MM.1S (cell line): ENCODE results near the gene HENMT1.

Source experiments
- DNase-seq: peaks from one replicate; pipeline ENCODE4 v3.0.0-alpha.2; 2015
- H2AFZ ChIP-seq: fragments of 300-600 bp; sonication (generic); 2 replicates; pipeline ENCODE4 v1.6.0; 2016; ENCODE audit warnings: antibody characterized with exemption, low read length
- H3F3A ChIP-seq: fragments of 300-600 bp; sonication (generic); 2 replicates; pipeline ENCODE4 v1.6.1; 2016; ENCODE audit warnings: mild to moderate bottlenecking, antibody characterized with exemption, low read length, moderate library complexity, mixed read lengths; ENCODE audit not compliant: insufficient read depth
- H3K27ac ChIP-seq: fragments of 300-600 bp; sonication (generic); 2 replicates; pipeline ENCODE4 v1.5.1; 2016; ENCODE audit warnings: mild to moderate bottlenecking, low read length
- H3K27me3 ChIP-seq: fragments of 300-600 bp; sonication (generic); replicated peaks from 2 replicates; pipeline ENCODE4 v1.6.0; 2016; ENCODE audit warnings: low read length; ENCODE audit not compliant: insufficient read depth
- H3K36me3 ChIP-seq: fragments of 300-600 bp; sonication (generic); replicated peaks from 2 replicates; pipeline ENCODE4 v1.6.1; 2016; ENCODE audit warnings: mild to moderate bottlenecking, low read length, mixed read lengths; ENCODE audit not compliant: insufficient read depth
- H3K4me1 ChIP-seq: fragments of 300-600 bp; sonication (generic); 2 replicates; pipeline ENCODE4 v1.6.1; 2016; ENCODE audit warnings: low read length, mixed read lengths
- H3K4me2 ChIP-seq: fragments of 300-600 bp; sonication (generic); 2 replicates; pipeline ENCODE4 v1.6.0; 2016; ENCODE audit warnings: low read depth, low read length
- H3K4me3 ChIP-seq: fragments of 300-600 bp; sonication (generic); 2 replicates; pipeline ENCODE4 v1.5.1; 2016; ENCODE audit warnings: low read length, mixed read lengths
- H3K79me2 ChIP-seq: fragments of 300-600 bp; sonication (generic); 2 replicates; pipeline ENCODE4 v1.6.1; 2016; ENCODE audit warnings: mixed run types, low read length, mixed read lengths
- H3K9ac ChIP-seq: fragments of 300-600 bp; sonication (generic); 2 replicates; pipeline ENCODE4 v1.6.1; 2016; ENCODE audit warnings: low read length, mixed read lengths
- H3K9me2 ChIP-seq: fragments of 300-600 bp; sonication (generic); replicated peaks from 2 replicates; pipeline ENCODE4 v1.6.1; 2016; ENCODE audit warnings: mild to moderate bottlenecking, low read length, mixed read lengths; ENCODE audit not compliant: insufficient read depth
- H3K9me3 ChIP-seq: fragments of 300-600 bp; sonication (generic); replicated peaks from 2 replicates; pipeline ENCODE4 v1.6.1; 2016; ENCODE audit warnings: mild to moderate bottlenecking, low read length, mixed read lengths; ENCODE audit not compliant: insufficient read depth
- H4K20me1 ChIP-seq: fragments of 300-600 bp; sonication (generic); 2 replicates; pipeline ENCODE4 v1.6.1; 2016; ENCODE audit warnings: mild to moderate bottlenecking, low read length, moderate library complexity, mixed read lengths; ENCODE audit not compliant: insufficient read depth
- CTCF ChIP-seq: fragments of 300-600 bp; sonication (generic); IDR thresholded peaks from 2 replicates; pipeline ENCODE4 v1.5.1; 2016; ENCODE audit warnings: antibody characterized with exemption, low read length, mixed read lengths
- EZH2 ChIP-seq: fragments of 300-600 bp; sonication (generic); optimal IDR thresholded peaks from 2 replicates; pipeline ENCODE3; 2017; ENCODE audit warnings: low read depth, mild to moderate bottlenecking, antibody characterized with exemption, low read length, mixed read lengths
- EZH2phosphoT487 ChIP-seq: fragments of 300-600 bp; sonication (generic); IDR thresholded peaks from 2 replicates; pipeline ENCODE4 v1.6.1; 2018; ENCODE audit warnings: antibody characterized with exemption, low read length

The HENMT1 gene

GRCh38 chr1:108661030-108661609 is at the start of gene HENMT1:
Gene HENMT1 (minus strand): TSS chr1:108661093. CDS start chr1:108659884, 1,209 bp downstream.
- no peaks in the 10 kb centered on the region for H3F3A ChIP-seq
- DNase-seq: peak; percentile 43
- no peaks in the 10 kb centered on the region for H3K27me3 ChIP-seq
- no peaks in the 10 kb centered on the region for H3K4me1 ChIP-seq
- no peaks in the 10 kb centered on the region for H4K20me1 ChIP-seq
- H3K9ac ChIP-seq: peak within 1 kb of the TSS; percentile 77
- peak within 1 kb of the TSS; percentile 81 for H2AFZ ChIP-seq
- no peaks in the 10 kb centered on the region for H3K36me3 ChIP-seq
- no peaks in the 10 kb centered on the region for H3K79me2 ChIP-seq
- peak within 1 kb of the TSS; percentile 76 for H3K4me2 ChIP-seq
- no peak for TF ChIP-seq EZH2
- no peak for TF ChIP-seq CTCF
- TF ChIP-seq EZH2phosphoT487: no peak
- peak within 1 kb of the TSS; percentile 68 for H3K27ac ChIP-seq
- H3K9me3 ChIP-seq: no peaks in the 10 kb centered on the region
- H3K4me3 ChIP-seq: peak within 1 kb of the TSS; percentile 67
- H3K9me2 ChIP-seq: no peaks in the 10 kb centered on the region

GRCh38 chr1:108708691-108709660 is 48.1 kb upstream of the HENMT1 start:
- H3K9me2 ChIP-seq: no peaks in the 10 kb centered on the region
- H3K4me2 ChIP-seq: no peak overlapping the region
- no peaks in the 10 kb centered on the region for H3K27me3 ChIP-seq
- no peaks in the 10 kb centered on the region for H4K20me1 ChIP-seq
- H3F3A ChIP-seq: no peaks in the 10 kb centered on the region
- H3K36me3 ChIP-seq: no peaks in the 10 kb centered on the region
- H3K9ac ChIP-seq: no peak overlapping the region
- no peak overlapping the region for H2AFZ ChIP-seq
- DNase-seq: no peak
- no peaks in the 10 kb centered on the region for H3K4me1 ChIP-seq
- no peaks in the 10 kb centered on the region for H3K9me3 ChIP-seq
- TF ChIP-seq CTCF (peak; percentile 22), EZH2 (no peak)
- H3K4me3 ChIP-seq: no peak overlapping the region
- no peaks in the 10 kb centered on the region for H3K79me2 ChIP-seq
- H3K27ac ChIP-seq: no peak overlapping the region

- no peak for TF ChIP-seq EZH2phosphoT487
- TF ChIP-seq EZH2: no peak
- no peak for TF ChIP-seq CTCF
- no peak overlapping the region for H3K27ac ChIP-seq
- H3K4me3 ChIP-seq: no peak overlapping the region
- H3K9me3 ChIP-seq: no peaks in the 10 kb centered on the region
- no peak overlapping the region for H2AFZ ChIP-seq
- H4K20me1 ChIP-seq: no peaks in the 10 kb centered on the region
- no peaks in the 10 kb centered on the region for H3K4me1 ChIP-seq
- H3K27me3 ChIP-seq: no peaks in the 10 kb centered on the region
- H3K79me2 ChIP-seq: no peaks in the 10 kb centered on the region
- no peak overlapping the region for H3K4me2 ChIP-seq
- DNase-seq: no peak
- no peaks in the 10 kb centered on the region for H3K9me2 ChIP-seq
- no peak overlapping the region for H3K9ac ChIP-seq
- no peaks in the 10 kb centered on the region for H3K36me3 ChIP-seq
- no peaks in the 10 kb centered on the region for H3F3A ChIP-seq
Measured at GRCh38 chr1:108706643-108707042, 45.8 kb upstream of the HENMT1 start.
